Measurements from ENCODE around the gene WDFY4.

GRCh38 chr10:48792121-48792520 lies 107.4 kb downstream of the WDFY4 start:
- TF ChIP-seq CTCF (IDR thresholded peaks at IDR 0.05) (no peak), POLR2A (IDR thresholded peaks at IDR 0.05) (no peak)
